HepG2 (cell line): ENCODE results near the gene KRTAP10-4. TPM values are rescaled to one million over a fixed set of nuclear protein-coding genes. Genes with fewer than 3 reads are reported as not detected.

Experiments
- ATAC-seq: fragments of 200-7000 bp; cut with Tn5 transposase; 3 replicates; pipeline ENCODE4 v1.9.1; 2020; ENCODE audit warnings: mild to moderate bottlenecking, moderate library complexity
- BruUV-seq: library from RNA; stranded (reverse); fragments of 400-500 nt; replicated peaks from 2 replicates; lab custom pipeline; 2021; lab: Mats Ljungman, UMichigan
- CTCF ChIA-PET: fragments of 300-600 bp; formaldehyde crosslinking; extraction: SDS; loops from one replicate; lab custom pipeline; 2021; ENCODE audit warnings: low total read pairs, inconsistent platforms, low intra/inter-chr PET ratio; lab: Yijun Ruan, JAX
- POLR2A ChIA-PET: fragments of 350-600 bp; sonication (Branson Sonifier 250); formaldehyde crosslinking; loops from one replicate; lab custom pipeline; 2020; ENCODE audit warnings: antibody characterized with exemption, inconsistent platforms; lab: Yijun Ruan, JAX
- DNase-seq: peaks from one replicate; pipeline ENCODE4 v3.0.0-alpha.2; 2015; ENCODE audit warnings: low spot score
- FAIRE-seq: peaks from 3 replicates; lab custom pipeline; 2011; peaks lifted over from hg19 to GRCh38; lab: Jason Lieb, UNC
- H2AFZ ChIP-seq: one replicate; pipeline ENCODE4 v1.6.1; 2011; ENCODE audit warnings: low read length, inconsistent platforms
- H3K27ac ChIP-seq: fragments of 300-600 bp; 3 replicates; pipeline ENCODE4 v1.8.0; 2011; ENCODE audit warnings: mixed run types, mild to moderate bottlenecking, mixed read lengths, low read length, inconsistent platforms; ENCODE audit not compliant: insufficient read depth; ENCODE audit errors: extremely low read length
- H3K27me3 ChIP-seq, 2 experiments: fragments of 200-600 bp in 1 of 2; 2 replicates in 1 of 2; 3 replicates in 1 of 2; pipeline versions ENCODE4 v1.6.0 to v1.8.0; 2011; ENCODE audit warnings: low read length in 2 of 2, mild to moderate bottlenecking in 2 of 2, moderate library complexity in 2 of 2, inconsistent platforms in 1 of 2; ENCODE audit not compliant: insufficient read depth in 2 of 2, control insufficient read depth in 1 of 2
- H3K36me3 ChIP-seq, 2 experiments: fragments of 200-600 bp in 1 of 2; replicated peaks in 1 of 2; 2 replicates in 1 of 2; 3 replicates in 1 of 2; pipeline versions ENCODE4 v1.5.1 to v1.8.0; 2011; ENCODE audit warnings: low read length in 2 of 2, inconsistent platforms in 1 of 2; ENCODE audit not compliant: insufficient read depth in 2 of 2, control insufficient read depth in 1 of 2
- H3K4me1 ChIP-seq: 2 replicates; pipeline ENCODE4 v1.5.1; 2012; ENCODE audit warnings: low read length, inconsistent platforms; ENCODE audit not compliant: insufficient read depth
- H3K4me2 ChIP-seq: 2 replicates; pipeline ENCODE4 v1.6.0; 2011; ENCODE audit warnings: low read depth, low read length, inconsistent platforms
- H3K4me3 ChIP-seq, 3 experiments: fragments of 200-600 bp in 1 of 3; sonication (generic), shearing (Covaris generic) in 1 of 3; replicated peaks in 1 of 3; 2 replicates each; pipeline ENCODE4 v1.5.1; 2011 to 2016; ENCODE audit warnings: low read length in 3 of 3, inconsistent platforms in 2 of 3, low read depth in 2 of 3, mild to moderate bottlenecking in 2 of 3, control low read depth in 1 of 3, mixed read lengths in 1 of 3; ENCODE audit not compliant: insufficient read depth in 1 of 3
- H3K79me2 ChIP-seq: one replicate; pipeline ENCODE4 v1.6.1; 2011; ENCODE audit warnings: low read length, inconsistent platforms; ENCODE audit not compliant: insufficient read depth
- H3K9ac ChIP-seq: 2 replicates; pipeline ENCODE4 v1.6.0; 2011; ENCODE audit warnings: mild to moderate bottlenecking, low read depth, low read length, inconsistent platforms; ENCODE audit not compliant: insufficient read depth
- H3K9me3 ChIP-seq: 2 replicates; pipeline ENCODE4 v1.5.1; 2012; ENCODE audit warnings: mild to moderate bottlenecking, low read length
- H4K20me1 ChIP-seq: 2 replicates; pipeline ENCODE4 v1.6.0; 2011; ENCODE audit warnings: inconsistent platforms, mild to moderate bottlenecking, low read length, moderate library complexity; ENCODE audit not compliant: insufficient read depth
- ADNP ChIP-seq: sonication (generic); formaldehyde crosslinking; IDR thresholded peaks from 2 replicates; pipeline ENCODE4 v1.4.0; 2020; ENCODE audit warnings: missing genetic modification reagents
- BRD4 ChIP-seq: sonication (generic); formaldehyde crosslinking; IDR thresholded peaks from 2 replicates; pipeline ENCODE4 v1.4.0; 2020; ENCODE audit warnings: missing genetic modification reagents
- CAMTA2 ChIP-seq: sonication (generic); formaldehyde crosslinking; IDR thresholded peaks from 2 replicates; pipeline ENCODE4 v1.4.0; 2020; ENCODE audit warnings: mild to moderate bottlenecking, missing genetic modification reagents, borderline replicate concordance
- MTA1 ChIP-seq: sonication (generic); formaldehyde crosslinking; IDR thresholded peaks from 2 replicates; pipeline ENCODE4 v1.4.0; 2020; ENCODE audit warnings: missing genetic modification reagents, mild to moderate bottlenecking, borderline replicate concordance
- ONECUT2 ChIP-seq: sonication (generic); formaldehyde crosslinking; IDR thresholded peaks from 2 replicates; pipeline ENCODE4 v1.4.0; 2020; ENCODE audit warnings: missing genetic modification reagents
- PHF5A ChIP-seq: IDR thresholded peaks from one replicate; pipeline ENCODE4 v1.6.1; 2018; ENCODE audit warnings: low read depth, missing genetic modification reagents; ENCODE audit not compliant: unreplicated experiment
- POLR2AphosphoS5 ChIP-seq: IDR thresholded peaks from 2 replicates; pipeline ENCODE4 v1.6.1; 2012; ENCODE audit warnings: low read depth, low read length
- SNAPC2 ChIP-seq: sonication (generic); formaldehyde crosslinking; IDR thresholded peaks from 2 replicates; pipeline ENCODE4 v1.8.1; 2022; ENCODE audit warnings: mild to moderate bottlenecking, missing genetic modification reagents
- SNAPC5 ChIP-seq: sonication (generic); formaldehyde crosslinking; IDR thresholded peaks from 2 replicates; pipeline ENCODE4 v1.8.1; 2023; ENCODE audit warnings: mild to moderate bottlenecking, missing genetic modification reagents, borderline replicate concordance
- ZBTB33 ChIP-seq: sonication (generic); formaldehyde crosslinking; IDR thresholded peaks from 2 replicates; pipeline ENCODE4 v1.4.0; 2020; ENCODE audit warnings: missing genetic modification reagents
- ZNF225 ChIP-seq: sonication (generic); formaldehyde crosslinking; IDR thresholded peaks from 2 replicates; pipeline ENCODE4 v1.4.0; 2020; ENCODE audit warnings: mild to moderate bottlenecking, missing genetic modification reagents
- ZNF274 ChIP-seq: sonication (generic); formaldehyde crosslinking; IDR thresholded peaks from 2 replicates; pipeline ENCODE4 v1.5.1; 2020; ENCODE audit warnings: mild to moderate bottlenecking, missing genetic modification reagents
- ZNF337 ChIP-seq: sonication (generic); formaldehyde crosslinking; IDR thresholded peaks from 2 replicates; pipeline ENCODE4 v1.5.1; 2020; ENCODE audit warnings: missing genetic modification reagents, low read depth, mild to moderate bottlenecking, borderline replicate concordance
- ZNF562 ChIP-seq: sonication (generic); formaldehyde crosslinking; IDR thresholded peaks from 2 replicates; pipeline ENCODE4 v1.8.0; 2022; ENCODE audit warnings: missing genetic modification reagents, borderline replicate concordance
- ZNF678 ChIP-seq: sonication (generic); formaldehyde crosslinking; IDR thresholded peaks from 2 replicates; pipeline ENCODE4 v1.4.0; 2020; ENCODE audit warnings: mild to moderate bottlenecking, missing genetic modification reagents
- ZNF776 ChIP-seq: sonication (generic); formaldehyde crosslinking; IDR thresholded peaks from 2 replicates; pipeline ENCODE4 v1.4.0; 2020; ENCODE audit warnings: mild to moderate bottlenecking, missing genetic modification reagents
- WGBS: methylation state at CpG from one replicate; pipeline ENCODE4 v1.1.6; 2017; ENCODE audit warnings: low lambda C conversion rate; 5-methylcytosine and 5-hydroxymethylcytosine counted together
- in situ Hi-C: cut with HindIII; loops from 2 replicates; pipeline ENCODE4 v1.10.0; 2017; ENCODE audit warnings: low pct_unique_long_range_greater_than_20kb; ENCODE audit not compliant: extremely low pct_ligation_motif_present
- intact Hi-C: fragments of 100-400 bp; cut with micrococcal nuclease; formaldehyde crosslinking; loops from one replicate; pipeline ENCODE4 v1.10.0; 2022; ENCODE audit not compliant: unreplicated experiment
- polyA plus RNA-seq, 8 experiments: library from polyadenylated mRNA; depleted of rRNA in 3 of 8; stranded (reverse) in 7 of 8; unstranded in 1 of 8; fragments of >200 nt; fragmentation: Illumina TruSeq in 4 of 8; extraction: Trizol in 4 of 8; gene quantifications; 2 replicates each; pipeline versions ENCODE4 v1.2.1 to v1.2.3, GENCODE V29; 2011 to 2016; ENCODE audit warnings: low read depth in 4 of 8, missing spikeins in 1 of 8, mixed read lengths in 1 of 8; ENCODE audit not compliant: insufficient read depth in 1 of 8
- total RNA-seq, 5 experiments: library from RNA; depleted of rRNA; stranded (reverse); fragments of >200 nt; fragmentation: Illumina TruSeq; extraction: Trizol; gene quantifications; 2 replicates each; pipeline ENCODE4 v1.2.3, GENCODE V29; 2016; ENCODE audit warnings: low read depth in 1 of 5

Gene KRTAP10-4
- total and polyA plus RNA-seq, 2 of the 13 experiments (the other 11 are each of a cell fraction or from before 2014, with no cell fraction given): not detected

GRCh38 chr21:44596068-44596725, 22.7 kb downstream of the KRTAP10-4 start:
- H3K9ac ChIP-seq: no peak overlapping the region
- BruUV-seq: no TSS peak
- FAIRE-seq: no peak
- in situ Hi-C loops (no loop called here), intact Hi-C loops (no loop called here)
- H3K9me3 ChIP-seq: no peaks in the 10 kb centered on the region
- POLR2A ChIA-PET: no interaction called here
- H3K4me2 ChIP-seq: no peak overlapping the region
- TF ChIP-seq ZNF678 (CRISPR knock-in tag) (no peak), BRD4 (CRISPR knock-in tag) (no peak), MTA1 (CRISPR knock-in tag) (no peak), PHF5A (no peak), SNAPC5 (CRISPR knock-in tag) (no peak), ZNF225 (CRISPR knock-in tag) (no peak), ZNF274 (CRISPR knock-in tag) (no peak), CAMTA2 (CRISPR knock-in tag) (no peak), ZNF776 (CRISPR knock-in tag) (no peak), SNAPC2 (no peak), ZNF337 (CRISPR knock-in tag) (no peak), ADNP (CRISPR knock-in tag) (no peak), ZNF562 (CRISPR knock-in tag) (no peak), ONECUT2 (no peak), POLR2AphosphoS5 (no peak), ZBTB33 (CRISPR knock-in tag) (no peak)
- no peak for DNase-seq
- no peaks in the 10 kb centered on the region for H4K20me1 ChIP-seq
- H3K4me1 ChIP-seq: peaks cover 41% of the 10 kb centered on the region
- H3K27ac ChIP-seq: no peak overlapping the region
- CTCF ChIA-PET: no interaction called here
- no peak for ATAC-seq
- H2AFZ ChIP-seq: no peak overlapping the region
- H3K27me3 ChIP-seq: peaks cover 0 to 1% of the 10 kb centered on the region in 2 experiments; a peak in 1 of 5 replicates
- H3K4me3 ChIP-seq: no peak overlapping the region
- H3K79me2 ChIP-seq: no peaks in the 10 kb centered on the region
- H3K36me3 ChIP-seq: no peaks in the 10 kb centered on the region
- 84% methylated on average over 9 of the region's 9 CpGs for whole genome bisulfite sequencing
